Measurements from ENCODE around the gene DPT. TPM values are rescaled to one million over a fixed set of nuclear protein-coding genes. Genes with fewer than 3 reads are reported as not detected.

DPT gene
- total RNA-seq, 1 donor from 2014 or later = not detected

DNA sequence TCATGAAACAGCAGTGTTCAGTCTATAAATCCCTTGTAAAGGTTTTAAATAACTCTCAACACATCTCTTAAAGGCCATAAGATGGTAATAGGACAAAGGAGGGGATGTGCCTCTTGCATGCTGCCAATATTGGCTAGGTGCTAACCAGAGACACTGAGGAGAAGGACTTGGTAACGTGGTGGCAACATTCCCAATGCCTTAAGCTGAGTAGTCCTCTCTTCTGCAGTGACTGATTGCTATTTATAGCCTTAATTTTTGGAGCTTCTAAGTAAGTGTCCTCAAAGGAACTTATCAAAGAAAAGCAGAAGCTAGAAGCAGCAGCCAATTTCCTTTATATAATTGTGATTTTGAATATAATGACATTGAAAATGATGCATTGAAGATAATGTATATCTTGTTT lies 63.0 kb downstream of the DPT start:
- Histone ChIP-seq H3K79me2 (ENCODE audit: insufficient read depth, low read length) (no peaks in the 10 kb centered on the region), H3K36me3 (ENCODE audit: insufficient read depth, low read length) (no peaks in the 10 kb centered on the region), H3K27me3 (ENCODE audit: insufficient read depth, low read length) (no peaks in the 10 kb centered on the region), H3K9ac (ENCODE audit: low read length) (no peak overlapping the region), H3K4me2 (ENCODE audit: low read length) (no peak overlapping the region), H3K27ac (ENCODE audit: low read depth, low read length) (no peak overlapping the region), H4K20me1 (ENCODE audit: insufficient read depth, low read length) (no peaks in the 10 kb centered on the region), H2AFZ (ENCODE audit: low read depth, low read length) (no peak overlapping the region), H3K4me1 (ENCODE audit: insufficient read depth, low read length) (no peaks in the 10 kb centered on the region), H3K4me3 (ENCODE audit: insufficient read depth, low read depth, low read length) (no peak overlapping the region), H3K9me3 (ENCODE audit: insufficient read depth, low read depth, low read length) (no peaks in the 10 kb centered on the region)
- FAIRE-seq (no peak), DNase-seq (ENCODE audit: low read depth) (no peak)
- peaks cover 8% of the 10 kb centered on the region for H3K9me3 Mint-ChIP-seq (ENCODE audit: unreplicated experiment)
- H3K36me3 Mint-ChIP-seq (ENCODE audit: low read depth, unreplicated experiment) = no peaks in the 10 kb centered on the region
- no peak overlapping the region for H3K4me3 Mint-ChIP-seq (ENCODE audit: unreplicated experiment)
- no peaks in the 10 kb centered on the region for H3K4me1 Mint-ChIP-seq (ENCODE audit: low read depth, unreplicated experiment)
- TF ChIP-seq, protein P1, sequence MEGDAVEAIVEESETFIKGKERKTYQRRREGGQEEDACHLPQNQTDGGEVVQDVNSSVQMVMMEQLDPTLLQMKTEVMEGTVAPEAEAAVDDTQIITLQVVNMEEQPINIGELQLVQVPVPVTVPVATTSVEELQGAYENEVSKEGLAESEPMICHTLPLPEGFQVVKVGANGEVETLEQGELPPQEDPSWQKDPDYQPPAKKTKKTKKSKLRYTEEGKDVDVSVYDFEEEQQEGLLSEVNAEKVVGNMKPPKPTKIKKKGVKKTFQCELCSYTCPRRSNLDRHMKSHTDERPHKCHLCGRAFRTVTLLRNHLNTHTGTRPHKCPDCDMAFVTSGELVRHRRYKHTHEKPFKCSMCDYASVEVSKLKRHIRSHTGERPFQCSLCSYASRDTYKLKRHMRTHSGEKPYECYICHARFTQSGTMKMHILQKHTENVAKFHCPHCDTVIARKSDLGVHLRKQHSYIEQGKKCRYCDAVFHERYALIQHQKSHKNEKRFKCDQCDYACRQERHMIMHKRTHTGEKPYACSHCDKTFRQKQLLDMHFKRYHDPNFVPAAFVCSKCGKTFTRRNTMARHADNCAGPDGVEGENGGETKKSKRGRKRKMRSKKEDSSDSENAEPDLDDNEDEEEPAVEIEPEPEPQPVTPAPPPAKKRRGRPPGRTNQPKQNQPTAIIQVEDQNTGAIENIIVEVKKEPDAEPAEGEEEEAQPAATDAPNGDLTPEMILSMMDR (IDR thresholded peaks at IDR 0.05; ENCODE audit: insufficient read depth, low read depth, low read length) = no peak
- TF ChIP-seq EZH2 (IDR thresholded peaks at IDR 0.05; ENCODE audit: insufficient read depth, low read length) = no peak
- H3K27ac Mint-ChIP-seq (ENCODE audit: unreplicated experiment) = no peak overlapping the region
- H3K27me3 Mint-ChIP-seq (ENCODE audit: low read depth, unreplicated experiment) = no peaks in the 10 kb centered on the region

DNA sequence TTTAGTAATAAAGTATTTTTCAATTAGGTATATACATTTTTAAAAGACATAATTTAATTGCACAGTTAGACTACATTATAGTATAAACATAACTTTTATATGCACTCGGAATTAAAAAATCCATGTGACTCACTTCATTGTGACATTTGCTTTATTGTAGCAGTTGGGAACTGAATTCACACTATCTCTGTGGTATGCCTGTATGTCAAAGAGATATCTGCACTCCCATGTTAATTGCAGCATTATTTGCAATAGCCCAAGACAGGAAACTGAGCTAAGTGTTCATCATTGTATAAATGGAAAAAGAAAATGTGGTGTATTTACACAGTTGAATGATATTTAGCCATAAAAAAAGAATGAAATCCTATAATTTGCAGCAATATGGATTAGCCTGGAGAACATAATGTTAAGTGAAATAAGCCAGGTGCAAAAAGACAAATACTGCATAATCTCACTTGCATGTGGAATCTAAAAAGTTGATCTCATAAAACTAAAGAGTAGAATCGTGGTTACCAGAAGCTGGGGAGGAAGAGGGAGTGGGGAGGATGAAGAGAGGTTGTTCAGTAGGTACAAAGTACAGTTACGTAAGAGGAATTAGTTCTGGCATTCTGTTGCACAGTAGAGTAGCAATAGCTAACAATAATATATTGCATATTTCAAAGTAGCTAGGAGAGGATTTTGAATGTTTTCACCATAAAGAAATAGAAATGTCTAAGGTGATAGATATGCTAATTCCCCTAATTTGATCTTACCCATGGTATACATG lies 64.8 kb downstream of the DPT start:
- DNase-seq (ENCODE audit: low read depth) = no peak
- Mint-ChIP-seq H3K9me3 (ENCODE audit: unreplicated experiment) (peaks cover 5% of the 10 kb centered on the region), H3K36me3 (ENCODE audit: low read depth, unreplicated experiment) (no peaks in the 10 kb centered on the region), H3K4me3 (ENCODE audit: unreplicated experiment) (no peak overlapping the region), H3K27me3 (ENCODE audit: low read depth, unreplicated experiment) (no peaks in the 10 kb centered on the region), H3K4me1 (ENCODE audit: low read depth, unreplicated experiment) (no peaks in the 10 kb centered on the region), H3K27ac (ENCODE audit: unreplicated experiment) (no peak overlapping the region)
- Histone ChIP-seq H3K4me3 (ENCODE audit: insufficient read depth, low read depth, low read length) (no peak overlapping the region), H3K4me2 (ENCODE audit: low read length) (no peak overlapping the region), H3K27me3 (ENCODE audit: insufficient read depth, low read length) (no peaks in the 10 kb centered on the region), H3K9me3 (ENCODE audit: insufficient read depth, low read depth, low read length) (no peaks in the 10 kb centered on the region), H3K27ac (ENCODE audit: low read depth, low read length) (no peak overlapping the region), H3K9ac (ENCODE audit: low read length) (no peak overlapping the region), H4K20me1 (ENCODE audit: insufficient read depth, low read length) (no peaks in the 10 kb centered on the region), H2AFZ (ENCODE audit: low read depth, low read length) (no peak overlapping the region), H3K4me1 (ENCODE audit: insufficient read depth, low read length) (no peaks in the 10 kb centered on the region), H3K36me3 (ENCODE audit: insufficient read depth, low read length) (no peaks in the 10 kb centered on the region), H3K79me2 (ENCODE audit: insufficient read depth, low read length) (no peaks in the 10 kb centered on the region)
- TF ChIP-seq, protein P1 (IDR thresholded peaks at IDR 0.05; ENCODE audit: insufficient read depth, low read depth, low read length) = no peak
- no peak for TF ChIP-seq EZH2 (IDR thresholded peaks at IDR 0.05; ENCODE audit: insufficient read depth, low read length)
- no peak for FAIRE-seq

DNA sequence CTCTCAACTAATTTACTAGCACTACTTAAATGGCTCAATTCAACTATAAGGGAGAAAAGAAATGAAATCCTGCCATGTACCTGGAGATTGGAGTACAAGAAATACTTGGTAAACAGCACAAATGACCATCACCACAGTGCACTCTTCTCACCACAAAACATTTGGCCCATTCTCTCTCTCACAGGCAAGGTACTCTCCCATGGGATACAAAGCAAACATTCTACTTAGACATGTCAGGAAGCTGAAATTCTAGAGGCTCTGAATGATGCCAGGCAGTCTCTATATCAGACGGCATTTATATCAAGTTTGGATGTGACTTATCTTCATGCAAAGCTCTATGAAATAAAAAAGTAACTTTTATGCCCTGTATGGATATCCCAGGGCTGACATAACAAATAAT lies 72.5 kb downstream of the DPT start:
- TF ChIP-seq, protein P1 (IDR thresholded peaks at IDR 0.05; ENCODE audit: insufficient read depth, low read depth, low read length) = no peak
- TF ChIP-seq EZH2 (IDR thresholded peaks at IDR 0.05; ENCODE audit: insufficient read depth, low read length) = no peak
- H3K4me1 ChIP-seq (ENCODE audit: insufficient read depth, low read length) = peaks cover 15% of the 10 kb centered on the region
- H3K4me3 Mint-ChIP-seq (ENCODE audit: unreplicated experiment) = no peak overlapping the region
- H3K4me2 ChIP-seq (ENCODE audit: low read length) = no peak overlapping the region
- no peaks in the 10 kb centered on the region for H3K36me3 ChIP-seq (ENCODE audit: insufficient read depth, low read length)
- no peaks in the 10 kb centered on the region for H4K20me1 ChIP-seq (ENCODE audit: insufficient read depth, low read length)
- DNase-seq (ENCODE audit: low read depth) = peak; percentile 27
- H2AFZ ChIP-seq (ENCODE audit: low read depth, low read length) = no peak overlapping the region
- no peak overlapping the region for H3K27ac ChIP-seq (ENCODE audit: low read depth, low read length)
- H3K36me3 Mint-ChIP-seq (ENCODE audit: low read depth, unreplicated experiment) = no peaks in the 10 kb centered on the region
- no peak overlapping the region for H3K4me3 ChIP-seq (ENCODE audit: insufficient read depth, low read depth, low read length)
- peaks cover 9% of the 10 kb centered on the region for H3K4me1 Mint-ChIP-seq (ENCODE audit: low read depth, unreplicated experiment)
- no peaks in the 10 kb centered on the region for H3K79me2 ChIP-seq (ENCODE audit: insufficient read depth, low read length)
- H3K27ac Mint-ChIP-seq (ENCODE audit: unreplicated experiment) = no peak overlapping the region
- no peak for FAIRE-seq
- no peaks in the 10 kb centered on the region for H3K27me3 ChIP-seq (ENCODE audit: insufficient read depth, low read length)
- no peaks in the 10 kb centered on the region for H3K9me3 ChIP-seq (ENCODE audit: insufficient read depth, low read depth, low read length)
- H3K27me3 Mint-ChIP-seq (ENCODE audit: low read depth, unreplicated experiment) = no peaks in the 10 kb centered on the region
- H3K9ac ChIP-seq (ENCODE audit: low read length) = no peak overlapping the region
- no peaks in the 10 kb centered on the region for H3K9me3 Mint-ChIP-seq (ENCODE audit: unreplicated experiment)
